Mammary epithelial cell (primary cell): ENCODE results near the gene CHDH.

ENCODE experiments used
- EZH2 ChIP-seq: IDR thresholded peaks from 2 replicates; pipeline ENCODE4 v1.6.1; 2012; ENCODE audit warnings: low read length, inconsistent platforms, borderline replicate concordance
- TF ChIP-seq, protein P1 (sequence below), 2 donors: IDR thresholded peaks in 1 of 2; conservative IDR thresholded peaks in 1 of 2; 2 replicates each; pipeline ENCODE4 v1.5.1; 2011 to 2012; ENCODE audit warnings: inconsistent platforms in 2 of 2, low read length in 2 of 2, mild to moderate bottlenecking in 2 of 2, control low read depth in 1 of 2, low read depth in 1 of 2; ENCODE audit not compliant: insufficient read depth in 1 of 2; ENCODE audit errors: extremely low read depth in 1 of 2

DNA sequence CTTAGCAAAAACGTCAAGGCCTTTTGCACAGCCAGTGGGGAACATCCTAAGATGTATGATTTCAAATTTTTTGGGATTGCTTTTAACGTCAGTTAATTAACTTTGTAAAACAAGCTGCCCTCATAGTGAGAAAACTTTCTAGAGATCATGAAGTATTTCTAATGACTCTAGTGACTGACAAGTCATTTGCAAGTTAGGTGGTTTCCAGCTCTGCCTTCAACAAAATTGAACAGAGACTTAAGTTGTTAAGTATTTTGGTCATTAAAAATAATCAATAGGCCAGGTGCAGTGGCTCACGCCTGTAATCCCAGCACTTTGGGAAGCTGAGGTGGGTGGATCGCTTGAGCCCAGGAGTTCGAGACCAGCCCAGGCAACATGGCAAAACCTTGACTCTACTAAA, 71.2 kb downstream of the CHDH start:
- TF ChIP-seq, protein P1, sequence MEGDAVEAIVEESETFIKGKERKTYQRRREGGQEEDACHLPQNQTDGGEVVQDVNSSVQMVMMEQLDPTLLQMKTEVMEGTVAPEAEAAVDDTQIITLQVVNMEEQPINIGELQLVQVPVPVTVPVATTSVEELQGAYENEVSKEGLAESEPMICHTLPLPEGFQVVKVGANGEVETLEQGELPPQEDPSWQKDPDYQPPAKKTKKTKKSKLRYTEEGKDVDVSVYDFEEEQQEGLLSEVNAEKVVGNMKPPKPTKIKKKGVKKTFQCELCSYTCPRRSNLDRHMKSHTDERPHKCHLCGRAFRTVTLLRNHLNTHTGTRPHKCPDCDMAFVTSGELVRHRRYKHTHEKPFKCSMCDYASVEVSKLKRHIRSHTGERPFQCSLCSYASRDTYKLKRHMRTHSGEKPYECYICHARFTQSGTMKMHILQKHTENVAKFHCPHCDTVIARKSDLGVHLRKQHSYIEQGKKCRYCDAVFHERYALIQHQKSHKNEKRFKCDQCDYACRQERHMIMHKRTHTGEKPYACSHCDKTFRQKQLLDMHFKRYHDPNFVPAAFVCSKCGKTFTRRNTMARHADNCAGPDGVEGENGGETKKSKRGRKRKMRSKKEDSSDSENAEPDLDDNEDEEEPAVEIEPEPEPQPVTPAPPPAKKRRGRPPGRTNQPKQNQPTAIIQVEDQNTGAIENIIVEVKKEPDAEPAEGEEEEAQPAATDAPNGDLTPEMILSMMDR (conservative IDR thresholded peaks at IDR 0.05 in 1 of 2, IDR thresholded peaks at IDR 0.05 in 1 of 2; ENCODE audit: extremely low read depth in 1 of 2, insufficient read depth in 1 of 2, low read depth in 1 of 2, low read length in 2 of 2): no peak
- TF ChIP-seq EZH2: no peak
